Measurements from ENCODE around the gene NHSL2.

The NHSL2 gene

GRCh38 chrX:72020204-72020603 is 109.6 kb downstream of the NHSL2 start:
- Histone ChIP-seq H3K27ac (ENCODE audit: insufficient read depth in 1 of 2, low read depth in 1 of 2, low read length in 2 of 2, poor library complexity in 1 of 2, severe bottlenecking in 2 of 2) (no peak overlapping the region), H3K27me3 (replicated peaks in 2 of 5; ENCODE audit: control insufficient read depth in 4 of 5, insufficient read depth in 5 of 5, low read length in 4 of 5) (peaks cover 0 to 31% (median 0%) of the 10 kb centered on the region in 5 experiments), H3K9me3 (ENCODE audit: control extremely low read depth in 1 of 5, control insufficient read depth in 4 of 5, insufficient read depth in 2 of 5, low read depth in 1 of 5, low read length in 4 of 5) (no peaks in the 10 kb centered on the region), H3K4me3 (ENCODE audit: control insufficient read depth in 1 of 7, extremely low read depth in 1 of 7, insufficient read depth in 4 of 7, low read depth in 2 of 7, low read length in 6 of 7) (no peak overlapping the region), H3K36me3 (ENCODE audit: control insufficient read depth in 4 of 4, insufficient read depth in 4 of 4, low read length in 3 of 4) (no peaks in the 10 kb centered on the region), H3K4me1 (ENCODE audit: control extremely low read depth in 1 of 4, control insufficient read depth in 4 of 4, insufficient read depth in 4 of 4, low read length in 3 of 4) (peaks cover 4 to 31% (median 16%) of the 10 kb centered on the region in 4 experiments)
- 30% methylated on average over 3 of the region's 3 CpGs for WGBS (ENCODE audit: insufficient coverage)
- ChIA-PET POLR2A (interaction anchor here (0.6 kb wide), 1 partner anchor 11 kb away, joined by 6 read pairs; no protein-coding TSS in a partner anchor), CTCF (interaction anchor here (0.6 to 12.1 kb wide), 9 partner anchors 11 to 108 kb away, joined by 3 to 127 read pairs (median 4); partner anchors contain the start of gene RTL5)
- DNase-seq = peak in 1 of 3 donors; percentile 13

GRCh38 chrX:72020788-72021187 is 110.1 kb downstream of the NHSL2 start:
- no peak overlapping the region for H3K27ac ChIP-seq (ENCODE audit: insufficient read depth in 1 of 2, low read depth in 1 of 2, low read length in 2 of 2, poor library complexity in 1 of 2, severe bottlenecking in 2 of 2)
- peaks cover 4 to 31% (median 16%) of the 10 kb centered on the region in 4 experiments for H3K4me1 ChIP-seq (ENCODE audit: control extremely low read depth in 1 of 4, control insufficient read depth in 4 of 4, insufficient read depth in 4 of 4, low read length in 3 of 4)
- DNase-seq = peak in 2 of 3 donors; percentile 46 to 49
- peaks cover 0 to 31% (median 0%) of the 10 kb centered on the region in 5 experiments for H3K27me3 ChIP-seq (replicated peaks in 2 of 5; ENCODE audit: control insufficient read depth in 4 of 5, insufficient read depth in 5 of 5, low read length in 4 of 5)
- no peak overlapping the region for H3K4me3 ChIP-seq (ENCODE audit: control insufficient read depth in 1 of 7, extremely low read depth in 1 of 7, insufficient read depth in 4 of 7, low read depth in 2 of 7, low read length in 6 of 7)
- POLR2A ChIA-PET = interaction anchor here (0.6 kb wide), 1 partner anchor 11 kb away, joined by 6 read pairs; no protein-coding TSS in a partner anchor
- no peaks in the 10 kb centered on the region for H3K36me3 ChIP-seq (ENCODE audit: control insufficient read depth in 4 of 4, insufficient read depth in 4 of 4, low read length in 3 of 4)
- no peaks in the 10 kb centered on the region for H3K9me3 ChIP-seq (ENCODE audit: control extremely low read depth in 1 of 5, control insufficient read depth in 4 of 5, insufficient read depth in 2 of 5, low read depth in 1 of 5, low read length in 4 of 5)
- no CpG with 5 or more reads among the region's 3 CpGs for WGBS (ENCODE audit: insufficient coverage)
- CTCF ChIA-PET = interaction anchor here (0.6 to 12.1 kb wide), 8 partner anchors 10 to 108 kb away, joined by 3 to 127 read pairs (median 4); partner anchors contain the start of gene RTL5

GRCh38 chrX:72021975-72022374 is 111.3 kb downstream of the NHSL2 start:
- ChIA-PET CTCF (interaction anchor here (0.9 to 12.1 kb wide), 7 partner anchors 9 to 106 kb away, joined by 3 to 127 read pairs (median 3); partner anchors contain the start of gene RTL5), POLR2A (no interaction called here)
- H3K27ac ChIP-seq (ENCODE audit: insufficient read depth in 1 of 2, low read depth in 1 of 2, low read length in 2 of 2, poor library complexity in 1 of 2, severe bottlenecking in 2 of 2) = no peak overlapping the region
- peaks cover 4 to 41% (median 17%) of the 10 kb centered on the region in 4 experiments for H3K4me1 ChIP-seq (ENCODE audit: control extremely low read depth in 1 of 4, control insufficient read depth in 4 of 4, insufficient read depth in 4 of 4, low read length in 3 of 4)
- peaks cover 0 to 32% (median 0%) of the 10 kb centered on the region in 5 experiments for H3K27me3 ChIP-seq (replicated peaks in 2 of 5; ENCODE audit: control insufficient read depth in 4 of 5, insufficient read depth in 5 of 5, low read length in 4 of 5)
- no peaks in the 10 kb centered on the region for H3K36me3 ChIP-seq (ENCODE audit: control insufficient read depth in 4 of 4, insufficient read depth in 4 of 4, low read length in 3 of 4)
- peak in 2 of 3 donors; percentile 48 to 63 for DNase-seq
- H3K9me3 ChIP-seq (ENCODE audit: control extremely low read depth in 1 of 5, control insufficient read depth in 4 of 5, insufficient read depth in 2 of 5, low read depth in 1 of 5, low read length in 4 of 5) = no peaks in the 10 kb centered on the region
- H3K4me3 ChIP-seq (ENCODE audit: control insufficient read depth in 1 of 7, extremely low read depth in 1 of 7, insufficient read depth in 4 of 7, low read depth in 2 of 7, low read length in 6 of 7) = no peak overlapping the region
- WGBS (ENCODE audit: insufficient coverage) = 50% methylated on average over 1 of the region's 2 CpGs

GRCh38 chrX:72023071-72023470 is 112.4 kb downstream of the NHSL2 start:
- ChIA-PET CTCF (interaction anchor here (1.0 to 12.1 kb wide), 3 partner anchors 10 to 105 kb away, joined by 3 to 127 read pairs (median 4); partner anchors contain the start of gene RTL5), POLR2A (no interaction called here)
- 55% methylated on average over 2 of the region's 2 CpGs for WGBS (ENCODE audit: insufficient coverage)
- Histone ChIP-seq H3K4me1 (ENCODE audit: control extremely low read depth in 1 of 4, control insufficient read depth in 4 of 4, insufficient read depth in 4 of 4, low read length in 3 of 4) (peaks cover 4 to 39% (median 14%) of the 10 kb centered on the region in 4 experiments), H3K4me3 (ENCODE audit: control insufficient read depth in 1 of 7, extremely low read depth in 1 of 7, insufficient read depth in 4 of 7, low read depth in 2 of 7, low read length in 6 of 7) (no peak overlapping the region), H3K27me3 (replicated peaks in 2 of 5; ENCODE audit: control insufficient read depth in 4 of 5, insufficient read depth in 5 of 5, low read length in 4 of 5) (peaks cover 0 to 22% (median 0%) of the 10 kb centered on the region in 5 experiments), H3K9me3 (ENCODE audit: control extremely low read depth in 1 of 5, control insufficient read depth in 4 of 5, insufficient read depth in 2 of 5, low read depth in 1 of 5, low read length in 4 of 5) (no peaks in the 10 kb centered on the region), H3K27ac (ENCODE audit: insufficient read depth in 1 of 2, low read depth in 1 of 2, low read length in 2 of 2, poor library complexity in 1 of 2, severe bottlenecking in 2 of 2) (no peak overlapping the region), H3K36me3 (ENCODE audit: control insufficient read depth in 4 of 4, insufficient read depth in 4 of 4, low read length in 3 of 4) (no peaks in the 10 kb centered on the region)
- no peak for DNase-seq

GRCh38 chrX:72025236-72025770 is 114.7 kb downstream of the NHSL2 start:
- no peak for DNase-seq
- Histone ChIP-seq H3K27ac (ENCODE audit: insufficient read depth in 1 of 2, low read depth in 1 of 2, low read length in 2 of 2, poor library complexity in 1 of 2, severe bottlenecking in 2 of 2) (no peak overlapping the region), H3K27me3 (replicated peaks in 2 of 5; ENCODE audit: control insufficient read depth in 4 of 5, insufficient read depth in 5 of 5, low read length in 4 of 5) (peaks cover 0 to 15% (median 0%) of the 10 kb centered on the region in 5 experiments), H3K9me3 (ENCODE audit: control extremely low read depth in 1 of 5, control insufficient read depth in 4 of 5, insufficient read depth in 2 of 5, low read depth in 1 of 5, low read length in 4 of 5) (no peaks in the 10 kb centered on the region), H3K36me3 (ENCODE audit: control insufficient read depth in 4 of 4, insufficient read depth in 4 of 4, low read length in 3 of 4) (no peaks in the 10 kb centered on the region), H3K4me1 (ENCODE audit: control extremely low read depth in 1 of 4, control insufficient read depth in 4 of 4, insufficient read depth in 4 of 4, low read length in 3 of 4) (peaks cover 3 to 21% (median 5%) of the 10 kb centered on the region in 4 experiments), H3K4me3 (ENCODE audit: control insufficient read depth in 1 of 7, extremely low read depth in 1 of 7, insufficient read depth in 4 of 7, low read depth in 2 of 7, low read length in 6 of 7) (no peak overlapping the region)
- ChIA-PET POLR2A (no interaction called here), CTCF (interaction anchor here (1.1 to 12.1 kb wide), 4 partner anchors 17 to 103 kb away, joined by 3 to 127 read pairs (median 4); partner anchors contain the start of gene RTL5)
- WGBS (ENCODE audit: insufficient coverage) = 93% methylated on average over 4 of the region's 6 CpGs

- ChIA-PET CTCF (interaction anchor here (2.9 to 12.1 kb wide), 2 partner anchors 11 to 102 kb away, joined by 9 to 127 read pairs; partner anchors contain the start of gene RTL5), POLR2A (interaction anchor here (0.6 kb wide), 1 partner anchor 132 kb away, joined by 4 read pairs; no protein-coding TSS in a partner anchor)
- Histone ChIP-seq H3K4me3 (ENCODE audit: control insufficient read depth in 1 of 7, extremely low read depth in 1 of 7, insufficient read depth in 4 of 7, low read depth in 2 of 7, low read length in 6 of 7) (no peak overlapping the region), H3K9me3 (ENCODE audit: control extremely low read depth in 1 of 5, control insufficient read depth in 4 of 5, insufficient read depth in 2 of 5, low read depth in 1 of 5, low read length in 4 of 5) (no peaks in the 10 kb centered on the region), H3K27ac (ENCODE audit: insufficient read depth in 1 of 2, low read depth in 1 of 2, low read length in 2 of 2, poor library complexity in 1 of 2, severe bottlenecking in 2 of 2) (no peak overlapping the region), H3K4me1 (ENCODE audit: control extremely low read depth in 1 of 4, control insufficient read depth in 4 of 4, insufficient read depth in 4 of 4, low read length in 3 of 4) (peaks cover 0 to 14% (median 1%) of the 10 kb centered on the region in 4 experiments), H3K27me3 (replicated peaks in 2 of 5; ENCODE audit: control insufficient read depth in 4 of 5, insufficient read depth in 5 of 5, low read length in 4 of 5) (peaks cover 0 to 15% (median 0%) of the 10 kb centered on the region in 5 experiments), H3K36me3 (ENCODE audit: control insufficient read depth in 4 of 4, insufficient read depth in 4 of 4, low read length in 3 of 4) (no peaks in the 10 kb centered on the region)
- no peak for DNase-seq
- 20% methylated on average over 3 of the region's 3 CpGs for WGBS (ENCODE audit: insufficient coverage)
Measured at GRCh38 chrX:72026341-72027023, 115.8 kb downstream of the NHSL2 start.
